HCT116 (cell line): ENCODE results near the gene LRCH1. TPM values are rescaled to one million over a fixed set of nuclear protein-coding genes. Genes with fewer than 3 reads are reported as not detected.

ENCODE experiments used
- ATAC-seq: fragments of 200-7000 bp; cut with Tn5 transposase; 2 replicates; pipeline ENCODE4 v1.9.1; 2020; ENCODE audit warnings: mild to moderate bottlenecking, moderate library complexity
- BruUV-seq: library from RNA; stranded (reverse); fragments of 400-500 nt; replicated peaks from 2 replicates; lab custom pipeline; 2021; lab: Mats Ljungman, UMichigan
- CTCF ChIA-PET: fragments of 300-600 bp; sonication (Branson Sonifier 250); formaldehyde crosslinking; loops from one replicate; lab custom pipeline; 2021; ENCODE audit warnings: antibody characterized with exemption; lab: Charles Lee
- POLR2A ChIA-PET: fragments of 300-600, 350-600 bp; sonication (Branson Sonifier 250); formaldehyde crosslinking; loops from one replicate; lab custom pipeline; 2021; ENCODE audit warnings: antibody characterized with exemption; lab: Charles Lee
- RAD21 ChIA-PET, 2 experiments: fragments of 300-600 bp; sonication (Branson Sonifier 250); formaldehyde crosslinking; loops; one replicate each; lab custom pipeline; 2023; ENCODE audit warnings: low total read pairs in 2 of 2; ENCODE audit not compliant: uncharacterized antibody in 2 of 2, unreplicated experiment in 2 of 2, low non-redundant PET in 1 of 2; lab: Charles Lee
- DNase-seq: peaks from one replicate; pipeline ENCODE4 v3.0.0-alpha.2; 2010; ENCODE audit warnings: low read depth, low spot score
- H2AFZ ChIP-seq: fragments of 200-600 bp; shearing (Covaris generic), sonication (generic); 2 replicates; pipeline ENCODE4 v1.6.1; 2017; ENCODE audit warnings: low read depth, mixed run types, mixed read lengths, antibody characterized with exemption, low read length; ENCODE audit not compliant: poor library complexity, severe bottlenecking
- H3K27ac ChIP-seq: 2 replicates; pipeline ENCODE4 v1.5.1; 2012; ENCODE audit warnings: low read depth, low read length
- H3K27me3 ChIP-seq: fragments of 200-600 bp; sonication (generic); 2 replicates; pipeline ENCODE4 v1.6.1; 2016; ENCODE audit warnings: mixed run types, low read length, mixed read lengths; ENCODE audit not compliant: insufficient read depth
- H3K36me3 ChIP-seq, 2 experiments: fragments of 200-500 bp in 1 of 2; fragments of 200-600 bp in 1 of 2; sonication (Bioruptor generic) in 1 of 2; sonication (generic) in 1 of 2; 2 replicates each; pipeline versions ENCODE4 v1.5.1 to v1.6.1; 2014 to 2016; ENCODE audit warnings: low read length in 2 of 2, inconsistent platforms in 1 of 2, mixed read lengths in 1 of 2, mixed run types in 1 of 2; ENCODE audit not compliant: insufficient read depth in 2 of 2, control insufficient read depth in 1 of 2
- H3K4me1 ChIP-seq, 2 experiments: fragments of 200-600 bp in 1 of 2; sonication (generic) in 1 of 2; 2 replicates each; pipeline versions ENCODE4 v1.5.1 to v1.6.1; 2012 to 2017; ENCODE audit warnings: low read length in 2 of 2, inconsistent platforms in 1 of 2, mild to moderate bottlenecking in 1 of 2, mixed read lengths in 1 of 2, mixed run types in 1 of 2, moderate library complexity in 1 of 2; ENCODE audit not compliant: insufficient read depth in 2 of 2, control insufficient read depth in 1 of 2
- H3K4me2 ChIP-seq: fragments of 200-600 bp; sonication (generic); 2 replicates; pipeline ENCODE4 v1.6.1; 2017; ENCODE audit warnings: mixed run types, low read length, mixed read lengths
- H3K4me3 ChIP-seq, 2 experiments: fragments of 200-600 bp in 1 of 2; sonication (generic) in 1 of 2; replicated peaks in 1 of 2; 2 replicates each; pipeline ENCODE4 v1.5.1; 2011 to 2016; ENCODE audit warnings: low read length in 2 of 2, control low read depth in 1 of 2, low read depth in 1 of 2, mild to moderate bottlenecking in 1 of 2, mixed read lengths in 1 of 2, mixed run types in 1 of 2
- H3K79me2 ChIP-seq: fragments of 200-600 bp; sonication (generic); 2 replicates; pipeline ENCODE4 v1.6.1; 2017; ENCODE audit warnings: mild to moderate bottlenecking, mixed run types, low read length, moderate library complexity, mixed read lengths; ENCODE audit not compliant: insufficient read depth
- H3K9ac ChIP-seq: fragments of 200-600 bp; sonication (generic); 2 replicates; pipeline ENCODE4 v1.6.1; 2016; ENCODE audit warnings: low read length, mixed read lengths
- H3K9me2 ChIP-seq: fragments of 200-600 bp; sonication (generic), shearing (Covaris generic); 2 replicates; pipeline ENCODE4 v1.6.1; 2017; ENCODE audit warnings: mixed run types, mild to moderate bottlenecking, moderate library complexity; ENCODE audit not compliant: insufficient read depth
- H3K9me3 ChIP-seq, 2 experiments: fragments of 200-500 bp in 1 of 2; fragments of 200-600 bp in 1 of 2; sonication (Bioruptor generic) in 1 of 2; sonication (generic) in 1 of 2; 2 replicates each; pipeline ENCODE4 v1.6.1; 2014 to 2017; ENCODE audit warnings: low read length in 2 of 2, mixed read lengths in 2 of 2, inconsistent platforms in 1 of 2, low read depth in 1 of 2, mild to moderate bottlenecking in 1 of 2, mixed run types in 1 of 2, moderate library complexity in 1 of 2; ENCODE audit not compliant: control insufficient read depth in 1 of 2, insufficient read depth in 1 of 2
- H4K20me1 ChIP-seq: fragments of 200-600 bp; sonication (generic), shearing (Covaris generic); 2 replicates; pipeline ENCODE4 v1.6.1; 2017; ENCODE audit warnings: mixed run types, mild to moderate bottlenecking, moderate library complexity; ENCODE audit not compliant: insufficient read depth
- ATF3 ChIP-seq: IDR thresholded peaks from 2 replicates; pipeline ENCODE4 v1.6.1; 2012
- CBX3 ChIP-seq: IDR thresholded peaks from 2 replicates; pipeline ENCODE4 v1.6.1; 2012; ENCODE audit warnings: low read depth
- EGR1 ChIP-seq: IDR thresholded peaks from 2 replicates; pipeline ENCODE4 v1.6.1; 2012; ENCODE audit warnings: low read depth
- ELF1 ChIP-seq: IDR thresholded peaks from 2 replicates; pipeline ENCODE4 v1.6.1; 2012; ENCODE audit warnings: low read depth, borderline replicate concordance
- EZH2 ChIP-seq: fragments of 200-600 bp; sonication (generic); IDR thresholded peaks from 2 replicates; pipeline ENCODE4 v1.6.1; 2017; ENCODE audit warnings: antibody characterized with exemption, mixed run types
- EZH2phosphoT487 ChIP-seq: fragments of 200-600 bp; IDR thresholded peaks from 2 replicates; pipeline ENCODE4 v1.6.1; 2018; ENCODE audit warnings: antibody characterized with exemption, borderline replicate concordance
- FOSL1 ChIP-seq: IDR thresholded peaks from 2 replicates; pipeline ENCODE4 v1.6.1; 2012; ENCODE audit warnings: low read depth
- JUND ChIP-seq: IDR thresholded peaks from 2 replicates; pipeline ENCODE4 v1.6.1; 2012
- MAX ChIP-seq: IDR thresholded peaks from 2 replicates; pipeline ENCODE4 v1.6.1; 2012
- POLR2AphosphoS5 ChIP-seq: IDR thresholded peaks from 2 replicates; pipeline ENCODE4 v1.6.1; 2011; ENCODE audit warnings: mild to moderate bottlenecking, low read depth, low read length, moderate library complexity
- RAD21 ChIP-seq: IDR thresholded peaks from 2 replicates; pipeline ENCODE4 v1.6.1; 2012; ENCODE audit warnings: low read depth, mild to moderate bottlenecking
- SIN3A ChIP-seq: IDR thresholded peaks from 2 replicates; pipeline ENCODE4 v1.6.1; 2012; ENCODE audit warnings: low read depth
- SP1 ChIP-seq: IDR thresholded peaks from 2 replicates; pipeline ENCODE4 v1.6.1; 2012; ENCODE audit warnings: low read depth
- SRF ChIP-seq: IDR thresholded peaks from 2 replicates; pipeline ENCODE4 v1.6.1; 2012; ENCODE audit warnings: low read depth
- TCF7L2 ChIP-seq: IDR thresholded peaks from 2 replicates; pipeline ENCODE4 v1.7.0; 2011; ENCODE audit warnings: borderline replicate concordance, inconsistent platforms; ENCODE audit not compliant: insufficient read depth, insufficient read length; ENCODE audit errors: extremely low read depth
- YY1 ChIP-seq: IDR thresholded peaks from 2 replicates; pipeline ENCODE4 v1.6.1; 2011; ENCODE audit warnings: low read length, low read depth, moderate library complexity, mild to moderate bottlenecking; ENCODE audit not compliant: insufficient replicate concordance; ENCODE audit errors: extremely low read depth
- ZBTB33 ChIP-seq: IDR thresholded peaks from 2 replicates; pipeline ENCODE4 v1.6.1; 2011; ENCODE audit warnings: mild to moderate bottlenecking, low read length, moderate library complexity; ENCODE audit not compliant: insufficient replicate concordance; ENCODE audit errors: extremely low read depth
- ZFX ChIP-seq: fragments of 450-650 bp; IDR thresholded peaks from 2 replicates; pipeline ENCODE4 v1.6.1; 2017
- ZNF274 ChIP-seq: fragments of 200-500 bp; sonication (Bioruptor generic); IDR thresholded peaks from 2 replicates; pipeline ENCODE4 v1.6.1; 2014; ENCODE audit warnings: mild to moderate bottlenecking, low read depth, low read length, inconsistent platforms
- intact Hi-C: fragments of 100-400 bp; cut with micrococcal nuclease; formaldehyde crosslinking; loops from 2 replicates; pipeline ENCODE4 v1.10.0; 2022
- total RNA-seq: library from RNA; stranded (reverse); gene quantifications from one replicate; pipeline ENCODE4 v1.2.1, GENCODE V29; 2021; ENCODE audit not compliant: unreplicated experiment

The LRCH1 gene
- total RNA-seq, 1 experiment from 2014 or later = 15.6 TPM

GRCh38 chr13:46801858-46802257, 248.9 kb downstream of the LRCH1 start:
- DNase-seq (no peak), ATAC-seq (no peak)
- Histone ChIP-seq H3K9me3 (no peaks in the 10 kb centered on the region), H3K9ac (no peak overlapping the region), H2AFZ (no peak overlapping the region), H3K27me3 (no peaks in the 10 kb centered on the region), H3K79me2 (peaks cover under 1% of the 10 kb centered on the region; the same call in 1 of the 2 replicates), H3K9me2 (no peaks in the 10 kb centered on the region), H3K4me2 (no peak overlapping the region), H4K20me1 (no peaks in the 10 kb centered on the region), H3K36me3 (no peaks in the 10 kb centered on the region), H3K27ac (no peak overlapping the region), H3K4me3 (no peak overlapping the region), H3K4me1 (peaks cover 8 to 23% of the 10 kb centered on the region in 2 experiments; a peak in 3 of 4 replicates)
- no TSS peak for BruUV-seq
- POLR2A ChIA-PET = no interaction called here
- intact Hi-C loops = no loop called here
- no peak for TF ChIP-seq SIN3A
- no peak for TF ChIP-seq JUND
- TF ChIP-seq ZBTB33 = no peak
- TF ChIP-seq YY1 = no peak
- TF ChIP-seq EGR1 = no peak
- TF ChIP-seq MAX = no peak
- no peak for TF ChIP-seq EZH2
- TF ChIP-seq FOSL1 = no peak
- no peak for TF ChIP-seq TCF7L2
- TF ChIP-seq SRF = no peak
- TF ChIP-seq ZFX = no peak
- TF ChIP-seq RAD21 = no peak
- TF ChIP-seq ATF3 = no peak
- TF ChIP-seq ZNF274 = no peak
- TF ChIP-seq ELF1 = no peak
- TF ChIP-seq CBX3 = no peak
- TF ChIP-seq SP1 = no peak
- TF ChIP-seq POLR2AphosphoS5 = no peak
- no peak for TF ChIP-seq EZH2phosphoT487
- RAD21 ChIA-PET = no interaction called here
- CTCF ChIA-PET = no interaction called here

Other genes with a start within 250 kb of the LRCH1 start
- gene RUBCNL, start 165.9 kb upstream of the LRCH1 start, total RNA-seq = 0.42 TPM
- gene ESD, start 244.0 kb downstream of the LRCH1 start, total RNA-seq = 111 TPM